ENCODE measurements around the gene TLCD3B. TPM values are rescaled to one million over a fixed set of nuclear protein-coding genes. Genes with fewer than 3 reads are reported as not detected.
A peak's percentile ranks its signal among the peaks of the same experiment; 100 is the strongest.

Gene TLCD3B
- total and polyA plus RNA-seq, 9 of the 15 experiments (the other 6 are each of a cell fraction or from before 2014, with no cell fraction given): 0.10 to 0.52 (median 0.23) TPM; not detected in 4

GRCh38 chr16:29995911-29996765, 34.9 kb downstream of the TLCD3B start, which contains the start of gene INO80E (continued):
- TF ChIP-seq ZNF407 (IDR thresholded peaks at IDR 0.05; ENCODE audit: low read depth): no peak
- peak; percentile 44; the same call in 1 of the 2 replicates for TF ChIP-seq BACH1 (tag; IDR thresholded peaks at IDR 0.05)
- peak; percentile 87 for TF ChIP-seq POLR2G (IDR thresholded peaks at IDR 0.05; ENCODE audit: low read depth, low read length)
- no peak for TF ChIP-seq FOS (IDR thresholded peaks at IDR 0.05; ENCODE audit: extremely low read depth, insufficient read length)
- TF ChIP-seq HMGN3 (IDR thresholded peaks at IDR 0.05; ENCODE audit: borderline replicate concordance, extremely low read depth, insufficient read length, low read depth, low read length): peak; percentile 82
- TF ChIP-seq ZNF24 (IDR thresholded peaks at IDR 0.05): no peak
- no peak for TF ChIP-seq KLF16 (IDR thresholded peaks at IDR 0.05)
- peak; percentile 96 for TF ChIP-seq C11orf30 (IDR thresholded peaks at IDR 0.05; ENCODE audit: low read depth)
- TF ChIP-seq SNIP1 (IDR thresholded peaks at IDR 0.05; ENCODE audit: low read depth): no peak
- no peak for TF ChIP-seq MAX (CRISPR knock-in tag; IDR thresholded peaks at IDR 0.05)
- no peak for TF ChIP-seq FUS (optimal IDR thresholded peaks at IDR 0.05; ENCODE audit: low read depth, low read length)
- peak; percentile 62 for TF ChIP-seq CREB3L1 (IDR thresholded peaks at IDR 0.05; ENCODE audit: borderline replicate concordance, low read depth)
- TF ChIP-seq PTRF (tag; IDR thresholded peaks at IDR 0.05): no peak
- TF ChIP-seq, protein P1, sequence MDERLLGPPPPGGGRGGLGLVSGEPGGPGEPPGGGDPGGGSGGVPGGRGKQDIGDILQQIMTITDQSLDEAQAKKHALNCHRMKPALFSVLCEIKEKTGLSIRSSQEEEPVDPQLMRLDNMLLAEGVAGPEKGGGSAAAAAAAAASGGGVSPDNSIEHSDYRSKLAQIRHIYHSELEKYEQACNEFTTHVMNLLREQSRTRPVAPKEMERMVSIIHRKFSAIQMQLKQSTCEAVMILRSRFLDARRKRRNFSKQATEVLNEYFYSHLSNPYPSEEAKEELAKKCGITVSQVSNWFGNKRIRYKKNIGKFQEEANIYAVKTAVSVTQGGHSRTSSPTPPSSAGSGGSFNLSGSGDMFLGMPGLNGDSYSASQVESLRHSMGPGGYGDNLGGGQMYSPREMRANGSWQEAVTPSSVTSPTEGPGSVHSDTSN (CRISPR knock-in tag; IDR thresholded peaks at IDR 0.05; ENCODE audit: low read depth): no peak
- TF ChIP-seq, protein P1 (tag; conservative IDR thresholded peaks at IDR 0.05; ENCODE audit: low read depth): no peak

All from K562 (cell line).